Measurements from ENCODE around the gene DECR2.
"Not testable (repeated sequence)": the region's sequence is repeated elsewhere in the genome, so short reads cannot be mapped to it uniquely, and the experiment has no call there.

Gene DECR2

GRCh38 chr16:367333-367903, 34.3 kb upstream of the DECR2 start:
- no peak for DNase-seq

DNA sequence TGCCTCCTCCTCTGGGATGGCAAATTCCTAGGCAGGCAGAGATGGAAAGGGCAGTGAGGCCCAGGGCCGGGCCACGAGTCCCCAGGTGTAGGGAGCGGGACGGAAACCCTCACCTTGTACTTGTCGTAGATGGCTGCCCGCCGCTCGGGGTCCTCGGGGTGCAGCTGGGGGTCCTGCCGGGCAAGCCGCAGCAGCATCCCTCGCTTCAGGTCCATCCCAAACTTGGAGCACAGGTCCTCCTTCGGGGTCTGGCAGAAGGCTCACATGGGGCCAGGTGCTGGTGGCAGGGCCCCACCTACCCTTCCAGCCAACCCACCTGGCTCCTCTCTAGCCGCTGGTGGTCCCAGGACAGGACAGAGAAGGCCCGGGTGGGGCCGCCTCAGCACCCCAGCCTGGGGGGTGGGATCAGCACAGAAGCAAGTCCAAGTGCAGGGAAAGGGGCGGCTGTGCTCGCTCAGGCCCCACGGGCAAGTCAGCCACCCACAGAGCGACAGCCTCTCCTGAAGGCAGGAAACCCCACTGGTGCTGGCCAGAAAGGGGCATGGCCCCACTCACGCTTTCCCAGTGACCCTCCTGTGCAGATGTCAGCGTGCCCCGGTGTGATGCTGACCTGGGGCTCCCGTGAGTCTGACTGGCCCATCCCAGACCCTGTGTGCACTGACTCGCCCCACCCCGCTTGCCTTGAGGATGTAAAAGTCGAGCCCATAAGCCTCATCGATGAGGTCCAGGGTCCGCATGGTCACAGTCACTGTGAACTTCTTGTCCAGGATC, 33.1 kb upstream of the DECR2 start:
- DNase-seq = no peak

DNA sequence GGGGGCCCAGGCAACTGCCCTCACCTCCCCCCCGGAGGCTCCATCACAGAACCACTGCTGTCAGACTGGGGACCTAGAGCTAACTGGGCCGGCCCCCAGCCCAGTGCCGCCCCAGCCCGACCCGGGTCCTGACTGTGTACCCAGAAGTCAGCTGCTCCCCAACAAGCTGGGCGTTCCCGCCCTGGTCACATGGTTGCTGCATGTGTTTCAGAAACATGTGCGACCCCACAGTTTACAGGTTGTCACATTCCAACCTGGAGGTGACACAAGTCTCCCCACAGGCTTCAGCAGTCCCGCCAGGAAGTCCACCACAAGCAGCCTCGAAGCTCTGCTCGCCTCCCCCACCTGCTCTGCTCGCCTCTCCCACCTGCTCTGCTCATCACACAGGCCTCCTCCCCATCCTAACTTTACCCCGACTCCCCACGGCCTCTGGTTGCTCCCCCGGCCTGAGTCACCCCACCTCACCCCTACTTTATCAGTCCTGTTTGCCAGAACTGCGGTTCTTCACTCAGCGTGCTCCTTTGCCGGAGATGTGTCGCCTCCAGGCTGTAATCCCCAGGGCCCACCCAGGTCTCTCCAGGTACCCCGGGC, 32.3 kb upstream of the DECR2 start:
- DNase-seq = no peak

DNA sequence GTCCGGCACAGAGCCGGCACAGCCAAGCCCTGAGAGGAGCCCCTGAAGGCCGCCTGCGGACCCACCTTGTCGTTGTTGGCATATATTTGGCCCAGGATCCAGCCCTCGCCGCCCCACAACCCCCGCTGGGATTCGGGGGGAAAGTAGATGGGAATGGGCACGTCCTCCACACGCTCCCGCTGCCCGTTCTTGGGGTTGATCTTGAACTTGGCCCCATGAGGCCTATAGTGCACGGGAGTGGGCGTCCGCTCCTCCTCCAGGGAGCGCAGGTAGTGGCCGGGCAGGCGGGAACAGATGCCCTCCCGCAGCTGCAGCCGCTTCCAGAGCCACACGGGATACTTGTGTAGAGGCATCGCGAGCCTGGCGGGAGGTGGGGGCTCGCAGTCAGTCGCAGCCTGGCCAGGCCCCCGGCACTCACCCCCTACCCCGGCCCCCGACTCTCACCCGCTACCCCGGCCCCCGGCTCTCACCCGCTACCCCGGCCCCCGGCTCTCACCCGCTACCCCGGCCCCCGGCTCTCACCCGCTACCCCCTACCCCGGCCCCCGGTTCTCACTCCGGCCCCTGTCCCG, 31.7 kb upstream of the DECR2 start:
- no peak for DNase-seq

DNA sequence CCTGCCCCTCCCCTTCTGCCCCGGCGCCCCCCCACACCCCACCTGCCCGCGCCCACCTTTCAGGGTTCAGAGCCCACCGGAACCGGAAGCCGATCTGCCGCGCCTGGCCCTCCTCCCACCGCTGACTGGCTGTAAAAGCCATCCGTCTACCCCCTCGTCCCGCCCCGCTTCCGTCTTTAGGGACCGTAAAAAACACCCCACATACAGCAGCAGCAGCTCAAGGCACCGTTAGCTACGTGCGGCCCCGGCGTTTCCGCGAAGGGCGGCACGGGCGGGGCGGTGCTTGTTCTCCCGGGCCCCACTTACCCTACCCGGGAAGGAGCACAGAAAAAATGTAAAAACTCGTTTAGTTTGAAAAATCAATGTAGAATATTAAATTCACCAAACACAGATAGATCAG, 31.2 kb upstream of the DECR2 start, which contains the start of gene MRPL28:
TSS of gene MRPL28 (minus strand) at position 96 of the 400 bp plus-strand sequence. CDS start 320 bp downstream, outside the sequence.
- peak; percentile 95 for DNase-seq

- no peak for DNase-seq
Observed at GRCh38 chr16:370979-371514, 30.6 kb upstream of the DECR2 start.

GRCh38 chr16:371515-372301, 30.0 kb upstream of the DECR2 start:
- DNase-seq = no peak

DNA sequence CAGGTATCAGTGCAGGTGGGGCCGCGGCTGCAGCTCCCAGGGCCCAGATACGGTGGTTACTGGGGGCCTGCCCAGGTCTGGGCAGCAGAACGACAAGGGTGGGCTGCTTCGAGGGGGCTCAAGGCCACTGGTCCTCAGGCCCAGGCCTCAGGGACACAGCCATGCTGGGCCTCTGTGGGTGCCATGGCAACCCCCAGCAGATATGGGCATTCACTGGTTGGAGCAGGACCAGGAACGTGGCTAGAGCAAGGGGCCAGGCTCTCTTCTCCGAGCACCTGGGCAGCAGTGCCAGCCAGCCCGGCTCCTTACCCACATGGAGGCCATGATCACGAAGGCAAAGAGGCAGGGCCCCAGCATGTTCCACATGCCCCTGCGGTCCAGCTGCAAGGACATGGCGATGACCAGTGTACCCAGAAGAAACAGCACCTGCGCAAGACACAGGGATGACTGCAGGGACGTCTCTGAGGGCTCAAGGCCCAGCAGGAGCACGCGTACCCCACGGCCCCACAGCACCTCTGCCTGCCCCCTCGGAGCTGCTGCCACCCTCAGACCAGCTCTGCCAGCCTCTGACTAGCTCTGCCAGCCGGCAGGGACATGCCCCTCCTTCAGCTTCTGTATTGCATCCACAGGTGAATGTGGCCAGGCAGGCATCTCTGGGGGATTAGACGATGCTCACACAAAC, 29.2 kb upstream of the DECR2 start:
- DNase-seq = no peak

- no peak for DNase-seq
Observed at GRCh38 chr16:373020-373598, 28.6 kb upstream of the DECR2 start.

- no peak for DNase-seq
Observed at GRCh38 chr16:373848-374615, 27.7 kb upstream of the DECR2 start.

DNA sequence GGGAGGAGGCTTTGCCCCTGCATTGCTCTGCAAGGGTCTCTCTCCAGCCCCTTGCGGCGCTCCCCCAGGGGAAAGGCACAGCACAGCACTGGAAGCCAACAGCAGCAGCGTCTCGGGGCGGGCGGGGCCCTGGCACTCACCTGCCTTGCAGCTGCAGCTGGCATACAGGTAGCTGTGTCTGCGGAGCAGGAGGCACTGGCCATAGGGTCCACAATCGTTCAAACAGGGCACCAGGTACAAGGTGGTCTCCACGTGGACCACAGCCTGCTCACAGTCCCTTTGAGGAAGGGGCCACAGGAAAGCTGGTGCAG, 27.1 kb upstream of the DECR2 start:
- DNase-seq = no peak

DNA sequence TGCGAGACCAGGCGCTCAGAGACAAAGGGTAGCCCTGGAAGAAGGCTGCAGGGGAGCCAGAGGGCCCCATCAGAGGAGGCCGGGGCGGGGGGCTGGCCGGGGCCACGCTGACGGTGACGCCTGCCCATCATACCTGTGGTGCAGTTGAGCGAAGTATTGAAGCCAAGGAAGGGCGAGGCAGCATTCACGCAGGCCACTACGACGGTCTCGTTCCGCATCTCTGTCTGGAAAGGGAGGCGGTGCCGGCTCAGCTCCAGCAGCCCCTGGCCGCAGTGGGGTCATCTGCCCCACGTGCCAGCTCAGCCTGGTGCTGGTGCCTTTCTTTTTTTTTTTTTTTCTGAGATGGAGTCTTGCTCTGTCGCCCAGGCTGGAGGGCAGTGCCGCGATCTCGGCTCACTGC, 26.5 kb upstream of the DECR2 start:
- DNase-seq = no peak

- no peak for DNase-seq
Observed at GRCh38 chr16:375927-376816, 25.5 kb upstream of the DECR2 start.

GRCh38 chr16:376817-377418, 24.8 kb upstream of the DECR2 start:
- no peak for DNase-seq

DNA sequence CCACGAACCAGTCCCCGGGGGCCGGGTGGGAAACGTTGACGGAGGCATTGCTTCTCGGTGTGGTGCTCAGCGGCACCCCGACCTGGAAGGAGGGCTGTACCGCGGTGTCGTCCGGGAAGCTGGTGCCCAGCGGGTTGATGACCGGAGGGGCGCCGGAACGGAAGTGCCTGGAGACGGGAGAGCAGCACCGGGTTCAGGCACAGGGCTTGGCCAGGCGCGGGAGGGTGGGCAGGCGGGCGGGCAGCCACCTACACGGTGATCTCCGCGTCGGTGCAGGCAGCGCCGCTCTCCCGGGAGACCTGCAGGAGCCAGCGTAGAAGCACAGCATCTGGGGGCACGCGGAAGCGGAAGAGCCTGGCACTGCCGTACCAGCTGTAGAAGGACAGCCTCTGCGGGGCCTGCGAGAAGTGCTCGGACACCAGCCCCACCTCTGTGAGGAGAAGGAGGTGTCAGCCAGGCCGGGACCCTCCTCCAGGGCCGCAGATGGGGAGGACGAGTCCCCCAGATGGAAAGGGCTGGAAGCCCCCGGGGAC, 24.2 kb upstream of the DECR2 start:
- no peak for DNase-seq

DNA sequence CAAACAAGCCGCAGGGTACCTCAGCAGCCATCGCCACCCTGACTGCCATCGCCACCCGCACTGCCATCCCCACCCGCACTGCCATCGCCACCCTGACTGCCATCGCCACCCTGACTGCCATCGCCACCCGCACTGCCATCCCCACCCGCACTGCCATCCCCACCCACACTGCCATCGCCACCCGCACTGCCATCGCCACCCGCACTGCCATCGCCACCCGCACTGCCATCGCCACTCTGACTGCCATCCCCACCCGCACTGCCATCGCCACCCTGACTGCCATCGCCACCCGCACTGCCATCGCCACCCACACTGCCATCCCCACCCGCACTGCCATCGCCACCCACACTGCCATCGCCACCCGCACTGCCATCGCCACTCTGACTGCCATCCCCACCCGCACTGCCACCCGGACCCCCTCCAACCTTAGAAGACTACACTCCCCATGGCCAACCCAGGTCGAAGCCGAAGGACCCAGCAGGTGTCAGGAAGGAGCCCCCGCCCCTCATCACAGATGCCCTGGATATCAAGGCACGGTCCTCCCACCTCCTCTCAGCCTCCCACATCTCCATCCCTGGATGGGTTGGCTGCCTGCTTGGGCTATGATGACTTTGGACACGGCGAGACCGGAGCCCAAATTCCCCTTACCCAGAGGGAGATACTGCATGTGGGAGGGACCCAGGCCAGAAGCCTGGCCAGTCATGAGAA, 23.4 kb upstream of the DECR2 start:
- not testable (repeated sequence) for DNase-seq

DNA sequence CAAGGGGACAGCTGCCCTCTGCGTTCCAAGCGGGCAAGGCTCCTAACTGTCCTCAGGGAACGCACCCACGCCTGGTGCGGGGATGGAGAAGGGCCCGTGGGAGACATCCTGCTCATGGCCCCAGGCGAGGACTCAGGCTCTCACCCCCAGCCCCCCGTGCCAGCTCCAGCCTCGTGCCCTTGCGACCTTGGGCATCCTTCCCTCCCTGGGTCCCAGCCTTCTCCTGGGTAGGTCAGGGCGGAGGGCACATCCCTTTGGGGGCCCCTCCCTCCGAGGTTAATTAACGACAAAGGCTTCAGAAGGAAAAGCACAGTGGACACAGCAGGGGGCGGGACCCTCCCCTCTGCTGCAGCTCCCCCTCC, 22.9 kb upstream of the DECR2 start:
- no peak for DNase-seq

DNA sequence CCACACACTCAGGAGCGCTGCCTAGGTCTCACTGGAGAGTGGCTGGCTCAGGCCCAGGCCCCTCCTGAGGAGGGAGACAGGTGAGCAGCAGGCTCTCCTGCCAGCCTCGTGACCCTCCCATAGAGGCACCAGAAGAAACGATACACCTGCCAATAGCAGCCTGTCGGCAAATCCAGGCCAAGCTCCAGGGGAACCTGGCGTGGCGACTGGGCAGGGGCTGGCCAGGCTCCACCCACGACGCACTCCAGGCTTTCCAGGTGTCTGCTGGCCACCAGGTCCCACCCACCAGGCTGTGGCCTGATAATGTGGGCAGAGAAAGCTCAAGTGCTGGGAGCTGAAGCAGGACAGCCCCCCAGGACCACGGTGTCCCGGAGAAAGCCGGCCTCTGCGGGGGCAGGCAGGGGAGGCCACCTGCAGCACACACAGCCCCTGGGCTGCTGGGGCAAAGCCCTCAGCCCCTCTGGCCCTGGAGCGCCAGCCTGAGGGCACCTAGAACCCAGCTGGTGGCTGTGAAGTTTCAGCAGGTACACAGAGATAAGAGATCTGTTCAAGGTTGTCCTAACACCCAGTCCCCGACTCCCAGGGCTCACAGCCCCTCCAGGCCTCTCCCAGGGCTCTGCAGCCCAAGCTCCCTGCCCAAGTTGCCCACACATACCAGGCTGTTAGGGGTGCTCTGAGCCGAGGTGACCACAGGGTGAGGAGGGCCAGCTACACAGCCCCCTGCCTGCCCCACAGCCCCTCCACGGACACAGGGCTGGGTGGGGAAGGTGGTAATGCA, 22.3 kb upstream of the DECR2 start:
- no peak for DNase-seq

Measured in CD4-positive, alpha-beta T cell treated with Interleukin-17A for 1 hour (primary cell).